CD4-positive, alpha-beta T cell treated with Interleukin-15 for 4 hours (primary cell): ENCODE data around the gene CACNA2D1.

Source experiments
- DNase-seq: peaks from one replicate; pipeline ENCODE4 v3.0.0-alpha.2; 2020; ENCODE audit warnings: low spot score

CACNA2D1 gene

DNA sequence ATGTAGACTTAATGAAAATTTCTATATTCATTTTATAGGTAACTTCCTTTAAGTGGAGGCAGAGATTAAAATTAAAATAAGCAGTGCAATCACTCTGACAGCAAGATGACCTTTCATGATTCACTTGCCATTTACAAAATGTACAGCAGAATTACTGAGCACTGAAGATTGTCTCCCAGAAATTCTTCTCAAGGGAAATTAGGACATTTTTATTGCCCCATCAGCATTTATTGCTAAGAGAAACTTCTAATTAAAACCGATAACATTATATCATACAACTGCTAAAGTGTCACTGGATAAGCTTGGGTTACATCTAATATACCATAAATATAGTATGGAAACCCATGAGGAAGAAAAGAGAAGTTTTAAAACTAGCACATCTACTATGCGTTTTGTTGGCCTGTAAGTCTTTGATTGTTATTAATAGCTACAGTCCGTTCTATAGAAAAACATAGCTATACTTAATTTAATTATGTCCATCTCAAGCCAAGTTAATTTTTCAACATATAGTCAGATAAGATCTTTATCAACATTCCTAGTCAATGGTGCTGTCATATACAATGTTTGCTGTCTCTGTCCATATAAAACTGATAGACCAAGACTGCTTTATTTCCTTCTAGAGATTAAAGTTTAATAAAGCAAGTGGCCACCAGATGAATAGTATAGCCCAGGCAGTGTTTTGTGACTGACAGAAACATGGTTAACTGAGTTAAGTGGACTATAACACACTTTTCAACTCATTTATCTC, 456.7 kb downstream of the CACNA2D1 start:
- DNase-seq = no peak

GRCh38 chr7:81983406-81983805, 460.2 kb downstream of the CACNA2D1 start:
- no peak for DNase-seq

GRCh38 chr7:81973117-81973516, 470.5 kb downstream of the CACNA2D1 start:
- no peak for DNase-seq

- DNase-seq = no peak
Observed at GRCh38 chr7:81960026-81960425, 483.6 kb downstream of the CACNA2D1 start.

DNA sequence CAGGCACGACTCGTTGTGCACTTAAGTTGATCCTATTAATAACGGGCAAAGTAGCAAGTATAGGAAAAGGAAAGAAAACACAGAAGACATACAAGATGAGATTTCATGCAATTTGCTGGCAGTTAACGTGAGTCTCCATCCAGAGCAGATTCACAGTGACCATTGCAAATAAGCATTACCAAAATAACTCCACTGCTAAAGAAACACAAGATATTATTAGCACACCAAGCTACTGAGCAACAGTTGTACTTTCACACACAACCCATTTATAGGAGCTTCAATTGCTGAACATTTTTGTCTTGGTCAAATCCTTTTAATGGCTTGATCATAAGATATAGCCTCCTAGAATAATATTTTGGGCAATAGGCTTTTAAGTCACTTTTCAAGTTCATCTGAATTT, 486.1 kb downstream of the CACNA2D1 start:
- DNase-seq = no peak

DNA sequence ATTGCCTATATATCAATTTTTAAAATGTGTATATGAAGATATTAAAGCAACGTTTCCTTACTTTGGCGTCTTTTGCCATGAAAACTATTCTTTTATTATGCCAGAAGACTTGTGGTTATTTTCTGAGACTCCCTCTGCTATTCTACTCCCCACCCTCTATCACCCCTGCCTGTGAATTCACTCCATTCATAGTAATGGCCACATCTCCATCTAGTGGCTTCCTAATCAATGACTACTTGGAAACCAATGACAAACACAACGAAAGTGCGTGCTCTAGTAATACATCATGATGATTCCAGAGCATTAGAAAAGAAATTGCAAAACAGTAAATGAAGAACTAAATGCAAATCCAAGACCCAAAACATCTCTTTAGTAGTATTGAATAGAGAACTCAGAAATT, 487.1 kb downstream of the CACNA2D1 start:
- DNase-seq = no peak

DNA sequence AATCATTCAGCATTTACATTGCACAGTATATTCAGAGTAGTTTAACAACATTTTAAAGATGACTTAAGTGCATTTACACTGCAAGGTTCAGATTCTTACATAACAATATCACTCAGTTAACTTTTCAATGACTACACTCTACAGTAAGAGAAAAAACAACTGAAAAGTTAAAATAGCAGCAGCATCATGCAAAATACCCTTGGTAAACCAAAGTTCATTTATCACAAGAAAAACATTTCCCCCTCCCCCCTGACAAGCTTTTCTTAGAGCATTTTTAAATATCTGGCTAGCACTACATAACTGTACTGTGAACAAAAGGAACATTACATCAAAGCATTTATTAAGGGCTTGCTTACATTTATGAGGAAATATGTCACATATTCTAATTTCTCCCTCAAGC, 494.3 kb downstream of the CACNA2D1 start:
- DNase-seq = no peak

DNA sequence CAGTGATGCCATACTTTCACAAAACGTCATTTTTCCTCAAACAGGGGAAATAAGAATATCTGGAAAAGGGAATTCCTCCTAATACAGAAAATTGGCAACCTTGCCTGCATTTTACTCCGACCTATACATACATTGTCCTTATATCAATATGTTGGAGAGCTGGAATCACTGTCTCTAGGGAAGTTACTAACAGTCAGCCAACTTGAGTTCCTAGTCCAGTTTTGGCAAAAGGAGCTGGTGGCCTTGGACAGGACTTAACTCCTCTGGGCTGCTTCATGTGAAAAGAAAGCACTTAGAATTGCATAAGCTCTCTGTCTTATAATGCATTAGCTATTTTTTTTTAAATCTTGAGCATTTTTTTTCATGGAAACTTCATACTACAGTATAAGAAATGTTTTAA, 499.5 kb downstream of the CACNA2D1 start:
- DNase-seq = no peak

- no peak for DNase-seq
Observed at GRCh38 chr7:81937091-81937490, 506.5 kb downstream of the CACNA2D1 start.

DNA sequence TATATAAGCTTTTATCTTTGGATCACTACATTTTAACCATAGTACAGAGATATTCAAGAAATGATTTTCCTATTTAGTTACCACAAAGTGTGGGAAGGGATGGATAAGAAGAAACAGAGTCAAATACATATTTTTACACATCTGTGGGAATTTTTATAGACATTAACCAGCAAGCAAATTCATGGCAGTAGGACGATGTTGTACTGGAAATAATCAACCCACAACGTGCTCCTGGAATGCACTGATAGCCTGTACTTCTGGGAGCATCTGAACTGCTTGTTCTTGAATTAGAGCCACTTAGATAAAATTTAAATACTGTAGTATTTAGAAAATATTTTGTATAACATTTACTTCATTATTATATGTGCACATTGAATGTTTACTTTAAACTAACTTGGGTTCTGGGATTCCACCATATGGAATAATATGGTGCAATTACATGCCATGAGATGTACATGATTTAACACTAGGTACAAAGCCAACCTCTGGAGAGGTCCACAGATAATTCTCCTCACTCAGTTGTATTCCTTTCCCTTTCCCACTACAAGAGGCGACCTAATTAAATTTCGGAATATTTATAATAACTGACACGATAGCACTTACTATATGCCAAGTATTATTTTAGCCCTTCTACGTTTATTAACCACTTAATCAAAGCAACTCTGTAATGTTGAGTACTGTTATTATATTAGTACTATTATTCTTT, 508.8 kb downstream of the CACNA2D1 start:
- DNase-seq = no peak

DNA sequence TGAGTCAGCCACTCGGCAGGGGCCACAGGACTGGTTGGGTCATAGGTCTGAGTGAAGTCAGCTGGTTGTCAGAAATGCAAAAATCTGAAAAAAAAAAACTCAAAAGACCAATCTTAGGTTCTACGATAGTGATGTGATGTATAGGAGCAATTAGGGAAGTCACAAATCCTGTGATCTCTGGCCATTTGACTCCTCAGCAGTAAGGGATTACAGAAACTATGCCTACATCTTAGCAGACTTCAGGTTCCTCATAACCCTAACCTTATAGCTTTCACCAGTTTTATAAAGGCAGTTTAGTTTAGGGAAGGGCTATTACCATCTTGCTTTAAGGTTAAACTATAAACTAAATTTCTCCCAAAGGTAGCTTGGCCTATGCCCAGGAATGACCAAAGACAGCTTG, 510.6 kb downstream of the CACNA2D1 start:
- DNase-seq = no peak

DNA sequence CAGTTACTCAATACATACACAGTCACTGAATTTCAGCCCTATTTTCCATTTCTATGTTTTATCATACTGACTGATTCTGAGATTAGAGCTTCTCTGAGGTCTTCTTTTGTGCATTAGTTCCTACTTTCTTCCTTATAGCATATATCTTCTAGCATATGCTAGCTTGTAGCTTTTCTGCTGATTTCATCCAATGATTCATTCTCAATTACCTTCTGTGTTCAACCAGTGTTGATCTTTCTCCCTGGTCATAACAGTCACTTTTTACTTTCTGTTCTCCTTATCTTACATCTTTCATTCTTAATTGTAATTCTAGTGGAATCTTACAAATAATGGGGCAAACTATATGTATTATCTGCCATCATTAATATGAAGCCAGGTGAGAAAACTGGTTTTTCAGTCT, 514.2 kb downstream of the CACNA2D1 start:
- no peak for DNase-seq

DNA sequence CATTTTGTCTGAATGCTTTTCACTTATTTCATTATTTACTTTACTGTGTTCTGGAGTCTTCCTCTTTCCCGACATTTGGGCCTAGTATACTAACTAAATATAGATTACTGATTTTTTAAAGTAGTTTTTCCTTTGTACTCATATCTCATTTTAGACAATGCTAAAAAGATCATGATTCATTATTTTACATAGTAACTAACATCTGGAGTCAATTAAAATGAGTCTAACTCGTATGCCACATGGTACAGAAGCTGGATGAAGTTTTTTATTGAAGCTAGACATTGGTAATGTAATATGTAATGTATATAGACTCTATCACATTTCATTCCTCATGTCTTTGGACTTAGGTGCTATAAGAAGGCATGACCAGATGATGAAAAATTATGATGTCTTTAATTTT, 517.4 kb downstream of the CACNA2D1 start:
- no peak for DNase-seq

- no peak for DNase-seq
Observed at GRCh38 chr7:81925530-81925929, 518.0 kb downstream of the CACNA2D1 start.

GRCh38 chr7:81924494-81924893, 519.1 kb downstream of the CACNA2D1 start:
- DNase-seq = no peak

GRCh38 chr7:81919494-81919893, 524.1 kb downstream of the CACNA2D1 start:
- no peak for DNase-seq

GRCh38 chr7:81908220-81908619, 535.4 kb downstream of the CACNA2D1 start:
- no peak for DNase-seq

- no peak for DNase-seq
Observed at GRCh38 chr7:81903115-81903514, 540.5 kb downstream of the CACNA2D1 start.

DNA sequence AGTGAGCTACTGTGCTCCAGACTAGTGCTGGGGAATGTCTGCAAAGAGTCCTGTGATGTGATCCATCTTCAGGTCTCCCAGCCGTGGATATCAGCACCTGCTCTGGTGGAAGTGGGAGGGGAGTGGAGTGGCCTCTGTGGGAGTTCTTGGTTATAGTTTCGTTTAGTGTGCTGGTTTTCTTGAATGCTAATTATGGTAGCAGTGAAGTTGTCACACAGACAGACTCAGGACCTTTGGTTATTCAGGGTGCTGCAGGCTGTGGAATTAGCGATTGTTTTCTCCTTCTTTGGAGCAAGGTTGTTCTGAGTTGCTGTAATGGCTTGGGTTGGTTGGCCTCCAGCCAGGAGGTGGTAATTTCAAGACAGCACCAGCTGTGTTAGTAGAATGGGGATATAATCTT, 541.0 kb downstream of the CACNA2D1 start:
- DNase-seq = no peak
